Measurements from ENCODE around the gene ARAP1.
A peak's percentile ranks its signal among the peaks of the same experiment; 100 is the strongest.

Gene ARAP1

GRCh38 chr11:72764503-72764902, 12.3 kb upstream of the ARAP1 start:
- ChIA-PET CTCF (interaction anchor here (0.8 kb wide), 1 partner anchor 28 kb away, joined by 3 read pairs; no protein-coding TSS in a partner anchor), POLR2A (no interaction called here)
- TF ChIP-seq CTCF (IDR thresholded peaks at IDR 0.05; ENCODE audit: control extremely low read depth, extremely low read depth, low read depth, missing control alignments) = no peak
- DNase-seq (ENCODE audit: extremely low spot score) = no peak

GRCh38 chr11:72763823-72764222, 11.6 kb upstream of the ARAP1 start:
- TF ChIP-seq CTCF (IDR thresholded peaks at IDR 0.05; ENCODE audit: control extremely low read depth, extremely low read depth, low read depth, missing control alignments) = no peak
- DNase-seq (ENCODE audit: extremely low spot score) = no peak
- ChIA-PET CTCF (interaction anchor here (1.0 to 1.1 kb wide), 2 partner anchors 31 to 59 kb away, joined by 3 read pairs; no protein-coding TSS in a partner anchor), POLR2A (no interaction called here)

- ChIA-PET CTCF (interaction anchor here (1.1 to 2.1 kb wide), 3 partner anchors 10 to 60 kb away, joined by 3 to 4 read pairs (median 4); no protein-coding TSS in a partner anchor), POLR2A (no interaction called here)
- TF ChIP-seq CTCF (IDR thresholded peaks at IDR 0.05; ENCODE audit: control extremely low read depth, extremely low read depth, low read depth, missing control alignments) = no peak
- DNase-seq (ENCODE audit: extremely low spot score) = peak; percentile 67
These were observed 10.6 kb upstream of the ARAP1 start for GRCh38 chr11:72762641-72763304.

GRCh38 chr11:72760539-72761405, 8.6 kb upstream of the ARAP1 start:
- DNase-seq (ENCODE audit: extremely low spot score) = no peak
- ChIA-PET POLR2A (interaction anchor here (0.7 kb wide), 1 partner anchor 26 kb away, joined by 4 read pairs; no protein-coding TSS in a partner anchor), CTCF (interaction anchor here (0.8 to 2.1 kb wide), 7 partner anchors 8 to 457 kb away, joined by 3 to 4 read pairs (median 3); partner anchors contain the start of gene P2RY2)
- TF ChIP-seq CTCF (IDR thresholded peaks at IDR 0.05; ENCODE audit: control extremely low read depth, extremely low read depth, low read depth, missing control alignments) = no peak

GRCh38 chr11:72759468-72759985, 7.3 kb upstream of the ARAP1 start:
- ChIA-PET POLR2A (no interaction called here), CTCF (interaction anchor here (0.8 to 1.5 kb wide), 3 partner anchors 13 to 34 kb away, joined by 3 to 8 read pairs (median 4); no protein-coding TSS in a partner anchor)
- DNase-seq (ENCODE audit: extremely low spot score) = no peak
- TF ChIP-seq CTCF (IDR thresholded peaks at IDR 0.05; ENCODE audit: control extremely low read depth, extremely low read depth, low read depth, missing control alignments) = no peak

- DNase-seq (ENCODE audit: extremely low spot score) = no peak
- TF ChIP-seq CTCF (IDR thresholded peaks at IDR 0.05; ENCODE audit: control extremely low read depth, extremely low read depth, low read depth, missing control alignments) = no peak
- ChIA-PET CTCF (interaction anchor here (1.5 kb wide), 1 partner anchor 34 kb away, joined by 8 read pairs; no protein-coding TSS in a partner anchor), POLR2A (no interaction called here)
These were observed 6.6 kb upstream of the ARAP1 start for GRCh38 chr11:72758690-72759389.

All from GM10248 (cell line).